Type B pancreatic cell (in vitro differentiated cells): ENCODE data around the gene FAAH. TPM values are rescaled to one million over a fixed set of nuclear protein-coding genes. Genes with fewer than 3 reads are reported as not detected.

Source experiments
- DNase-seq: peaks from one replicate; pipeline ENCODE4 v3.0.0; 2021; ENCODE audit warnings: mixed read lengths; ENCODE audit not compliant: unreplicated experiment; ENCODE audit errors: extremely low spot score
- H3K27ac Mint-ChIP-seq: 2 replicates; pipeline ENCODE4 v1.8.0; 2021; ENCODE audit warnings: mild to moderate bottlenecking, mixed read lengths
- H3K27me3 Mint-ChIP-seq: 2 replicates; pipeline ENCODE4 v1.8.0; 2021; ENCODE audit warnings: mixed read lengths
- H3K36me3 Mint-ChIP-seq: 2 replicates; pipeline ENCODE4 v1.8.0; 2021; ENCODE audit warnings: mixed read lengths
- H3K4me1 Mint-ChIP-seq: one replicate; pipeline ENCODE4 v1.8.0; 2021; ENCODE audit warnings: mixed read lengths; ENCODE audit not compliant: unreplicated experiment
- H3K4me3 Mint-ChIP-seq: 2 replicates; pipeline ENCODE4 v1.8.0; 2021; ENCODE audit warnings: mild to moderate bottlenecking, mixed read lengths
- H3K9me3 Mint-ChIP-seq: 2 replicates; pipeline ENCODE4 v1.8.0; 2021; ENCODE audit warnings: mixed read lengths
- CTCF ChIP-seq: fragments of 200-600 bp; sonication (generic); conservative IDR thresholded peaks from 2 replicates; pipeline ENCODE4 v1.5.0; 2021; ENCODE audit warnings: antibody characterized with exemption, mild to moderate bottlenecking
- total RNA-seq: library from RNA; stranded (reverse); gene quantifications from 2 replicates; pipeline ENCODE4 v1.2.1, GENCODE V29; 2021; ENCODE audit warnings: low replicate concordance

The FAAH gene
- total RNA-seq, 1 donor from 2014 or later: 30.8 TPM

DNA sequence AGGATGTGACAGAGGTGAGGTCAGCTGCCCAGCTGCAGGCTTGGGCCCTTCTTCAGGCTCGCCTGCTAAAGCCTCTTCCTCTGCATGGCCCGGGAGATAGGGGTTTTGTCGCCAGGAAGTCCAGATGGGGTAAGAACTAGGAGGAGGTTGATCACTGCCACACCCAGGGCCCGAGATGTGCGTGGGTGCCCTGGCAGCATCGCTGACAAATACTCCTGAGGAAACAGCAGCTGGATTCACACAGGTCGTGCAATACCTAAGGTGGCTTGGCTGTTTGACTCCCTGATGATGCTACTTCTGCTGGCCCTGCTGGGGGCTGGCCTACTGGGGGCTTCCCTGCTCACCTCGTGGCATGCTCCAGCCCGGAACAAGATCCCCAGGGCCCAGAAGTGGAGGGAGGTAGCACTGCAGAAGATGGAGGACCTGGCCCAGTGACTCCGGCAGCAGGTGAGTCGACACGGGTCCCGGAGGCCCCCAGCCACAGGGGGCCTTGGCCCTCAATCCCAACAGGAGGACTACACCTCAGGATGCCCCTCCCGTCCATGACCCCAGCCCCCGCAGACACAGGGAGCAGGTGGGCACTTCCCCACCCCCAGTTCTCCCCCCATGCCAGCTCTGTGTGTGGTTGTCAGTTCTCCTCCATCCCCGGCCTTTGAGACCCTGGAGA is 29.6 kb downstream of the FAAH start:
- Mint-ChIP-seq H3K9me3 (no peaks in the 10 kb centered on the region), H3K4me3 (no peak overlapping the region)

GRCh38 chr1:46424730-46425129 is 30.6 kb downstream of the FAAH start:
- H3K9me3 Mint-ChIP-seq: no peaks in the 10 kb centered on the region
- no peaks in the 10 kb centered on the region for H3K36me3 Mint-ChIP-seq
- no peak for DNase-seq
- no peaks in the 10 kb centered on the region for H3K4me1 Mint-ChIP-seq
- H3K27me3 Mint-ChIP-seq: peaks cover 49% of the 10 kb centered on the region
- H3K4me3 Mint-ChIP-seq: no peak overlapping the region
- no peak overlapping the region for H3K27ac Mint-ChIP-seq
- TF ChIP-seq CTCF: no peak

More for the DNA sequence above, 29.6 kb downstream of the FAAH start:
- no peak overlapping the region for H3K27ac Mint-ChIP-seq
- DNase-seq: no peak
- no peaks in the 10 kb centered on the region for H3K4me1 Mint-ChIP-seq
- H3K27me3 Mint-ChIP-seq: peaks cover 45% of the 10 kb centered on the region
- H3K36me3 Mint-ChIP-seq: no peaks in the 10 kb centered on the region
- no peak for TF ChIP-seq CTCF

DNA sequence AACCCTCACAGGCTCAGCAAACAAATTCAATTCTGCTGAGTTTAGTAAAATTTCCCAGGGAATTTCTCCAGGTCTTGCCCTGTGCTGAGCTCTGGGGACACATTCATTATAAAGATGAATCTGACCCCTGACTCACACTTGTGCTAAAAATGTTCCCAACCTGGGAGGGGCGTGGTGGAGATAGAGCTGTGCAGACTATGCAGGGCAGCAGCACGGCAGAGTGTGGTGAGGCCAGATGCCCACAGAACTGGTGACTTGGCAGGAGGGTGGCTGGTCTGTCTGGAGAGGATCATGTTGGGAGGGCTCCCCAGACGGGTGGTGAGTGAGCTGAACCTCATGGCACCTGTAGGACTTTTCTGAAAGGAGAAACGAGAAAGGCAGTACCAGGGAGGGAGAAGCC is 31.6 kb downstream of the FAAH start:
- DNase-seq: no peak
- H3K27ac Mint-ChIP-seq: no peak overlapping the region
- H3K27me3 Mint-ChIP-seq: peaks cover 50% of the 10 kb centered on the region
- no peaks in the 10 kb centered on the region for H3K4me1 Mint-ChIP-seq
- H3K36me3 Mint-ChIP-seq: no peaks in the 10 kb centered on the region
- H3K9me3 Mint-ChIP-seq: no peaks in the 10 kb centered on the region
- no peak overlapping the region for H3K4me3 Mint-ChIP-seq
- TF ChIP-seq CTCF: no peak

DNA sequence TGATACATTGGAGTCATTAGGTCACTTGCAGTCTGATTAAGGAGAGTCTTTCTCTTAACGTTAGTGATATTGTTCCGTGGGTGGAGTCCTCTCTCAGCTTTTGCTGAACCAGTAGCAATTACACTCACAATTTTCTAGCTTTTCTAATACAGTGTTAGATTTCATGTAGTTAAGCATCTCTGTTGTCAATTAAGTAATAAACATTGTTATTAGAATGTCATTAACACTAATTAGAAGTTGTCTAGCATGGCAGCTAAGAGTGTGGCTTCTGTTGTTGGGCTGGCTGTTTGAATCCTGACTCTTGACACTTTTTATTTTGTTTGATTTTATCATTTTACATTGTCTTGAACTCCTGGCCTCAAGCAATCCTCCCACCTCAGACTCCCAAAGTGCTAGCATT is 33.4 kb downstream of the FAAH start:
- H3K27me3 Mint-ChIP-seq: peaks cover 45% of the 10 kb centered on the region
- H3K36me3 Mint-ChIP-seq: no peaks in the 10 kb centered on the region
- no peaks in the 10 kb centered on the region for H3K9me3 Mint-ChIP-seq
- no peak overlapping the region for H3K27ac Mint-ChIP-seq
- no peaks in the 10 kb centered on the region for H3K4me1 Mint-ChIP-seq
- no peak for DNase-seq
- H3K4me3 Mint-ChIP-seq: no peak overlapping the region
- no peak for TF ChIP-seq CTCF

- H3K4me1 Mint-ChIP-seq: no peaks in the 10 kb centered on the region
- H3K27me3 Mint-ChIP-seq: peaks cover 47% of the 10 kb centered on the region
- no peak for DNase-seq
- H3K4me3 Mint-ChIP-seq: no peak overlapping the region
- no peaks in the 10 kb centered on the region for H3K36me3 Mint-ChIP-seq
- H3K27ac Mint-ChIP-seq: no peak overlapping the region
- no peak for TF ChIP-seq CTCF
- no peaks in the 10 kb centered on the region for H3K9me3 Mint-ChIP-seq
These were observed 35.3 kb downstream of the FAAH start for GRCh38 chr1:46429436-46429835.

DNA sequence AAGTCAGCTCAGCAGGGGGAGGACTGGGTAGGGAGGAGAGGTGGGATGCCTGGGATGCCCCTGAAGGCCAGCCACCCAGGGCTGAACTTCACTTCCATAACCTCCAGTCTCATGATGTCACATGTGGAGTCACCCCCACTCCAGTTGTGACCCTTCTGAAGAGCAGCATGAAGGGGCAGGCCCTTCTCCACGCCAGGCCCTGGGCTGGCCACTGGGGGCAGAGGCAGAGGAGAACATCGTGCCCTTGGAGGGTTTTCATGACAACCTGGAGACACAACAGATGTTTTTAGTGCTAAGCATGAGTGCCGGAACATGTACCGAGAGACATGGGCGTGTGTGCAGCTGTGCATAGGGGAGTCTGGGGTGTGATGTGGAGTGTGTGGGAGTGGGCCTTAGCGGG is 37.6 kb downstream of the FAAH start:
- no peaks in the 10 kb centered on the region for H3K36me3 Mint-ChIP-seq
- TF ChIP-seq CTCF: no peak
- H3K9me3 Mint-ChIP-seq: no peaks in the 10 kb centered on the region
- no peak for DNase-seq
- H3K27me3 Mint-ChIP-seq: peaks cover 56% of the 10 kb centered on the region
- H3K4me1 Mint-ChIP-seq: no peaks in the 10 kb centered on the region
- no peak overlapping the region for H3K4me3 Mint-ChIP-seq
- no peak overlapping the region for H3K27ac Mint-ChIP-seq
